IMR-90 (cell line): ENCODE results near the gene ACSL3. TPM values are rescaled to one million over a fixed set of nuclear protein-coding genes. Genes with fewer than 3 reads are reported as not detected.

Experiments used
- ATAC-seq: fragments of 200-7000 bp; cut with Tn5 transposase; 2 replicates; pipeline ENCODE4 v1.9.1; 2020; ENCODE audit warnings: low read depth, mild to moderate bottlenecking, moderate library complexity
- BruUV-seq: library from RNA; stranded (reverse); fragments of 400-500 nt; replicated peaks from 2 replicates; lab custom pipeline; 2021; lab: Mats Ljungman, UMichigan
- CTCF ChIA-PET: fragments of 300-600 bp; formaldehyde crosslinking; extraction: SDS; loops from one replicate; lab custom pipeline; 2021; ENCODE audit warnings: antibody characterized with exemption; lab: Yijun Ruan, JAX
- POLR2A ChIA-PET: fragments of 300-600 bp; sonication (Branson Sonifier 250); formaldehyde crosslinking; loops from one replicate; lab custom pipeline; 2022; ENCODE audit warnings: antibody characterized with exemption; ENCODE audit not compliant: unreplicated experiment; lab: Charles Lee
- DNase-seq: peaks from one replicate; pipeline ENCODE4 v3.0.0; 2013
- H2AFZ ChIP-seq: replicated peaks from 2 replicates; pipeline ENCODE3; 2013; ENCODE audit warnings: low read length, mild to moderate bottlenecking; ENCODE audit not compliant: poor library complexity
- H2AK5ac ChIP-seq: 2 replicates; pipeline ENCODE4 v1.6.1; 2013; ENCODE audit warnings: low read depth, low read length, inconsistent platforms
- H2AK9ac ChIP-seq: replicated peaks from 2 replicates; pipeline ENCODE3; 2013; ENCODE audit warnings: mild to moderate bottlenecking, low read depth, low read length, moderate library complexity; ENCODE audit not compliant: poor library complexity
- H2BK120ac ChIP-seq: 2 replicates; pipeline ENCODE4 v1.6.1; 2013; ENCODE audit warnings: low read depth, low read length, inconsistent platforms
- H2BK15ac ChIP-seq: 3 replicates; pipeline ENCODE4 v1.6.1; 2013; ENCODE audit warnings: low read depth, low read length, inconsistent platforms
- H2BK20ac ChIP-seq: 2 replicates; pipeline ENCODE4 v1.6.1; 2013; ENCODE audit warnings: low read depth, mild to moderate bottlenecking, inconsistent platforms, low read length, moderate library complexity
- H2BK5ac ChIP-seq: 2 replicates; pipeline ENCODE4 v1.6.1; 2013; ENCODE audit warnings: mild to moderate bottlenecking, low read depth, low read length, inconsistent platforms; ENCODE audit not compliant: poor library complexity, severe bottlenecking
- H3K14ac ChIP-seq: replicated peaks from 2 replicates; pipeline ENCODE4 v1.6.1; 2013; ENCODE audit warnings: low read depth, low read length, inconsistent platforms
- H3K18ac ChIP-seq: 2 replicates; pipeline ENCODE4 v1.6.1; 2013; ENCODE audit warnings: low read depth, low read length, control low read depth
- H3K23ac ChIP-seq: 2 replicates; pipeline ENCODE4 v1.6.1; 2013; ENCODE audit warnings: low read depth, low read length, inconsistent platforms
- H3K27ac ChIP-seq: 2 replicates; pipeline ENCODE4 v1.5.1; 2013; ENCODE audit warnings: mild to moderate bottlenecking, control low read depth, low read length; ENCODE audit not compliant: insufficient read depth
- H3K27me3 ChIP-seq: 2 replicates; pipeline ENCODE4 v1.6.1; 2013; ENCODE audit warnings: low read length; ENCODE audit not compliant: control insufficient read depth, insufficient read depth
- H3K36me3 ChIP-seq: 2 replicates; pipeline ENCODE4 v1.6.1; 2013; ENCODE audit warnings: low read length, mixed read lengths; ENCODE audit not compliant: control insufficient read depth, insufficient read depth
- H3K4ac ChIP-seq: 2 replicates; pipeline ENCODE4 v1.6.1; 2013; ENCODE audit warnings: low read depth, low read length, inconsistent platforms
- H3K4me1 ChIP-seq: 2 replicates; pipeline ENCODE4 v1.6.1; 2013; ENCODE audit warnings: low read length, mixed read lengths; ENCODE audit not compliant: control insufficient read depth, insufficient read depth
- H3K4me2 ChIP-seq: 2 replicates; pipeline ENCODE4 v1.6.1; 2013; ENCODE audit warnings: low read depth, mild to moderate bottlenecking, control low read depth, low read length, moderate library complexity
- H3K4me3 ChIP-seq: 2 replicates; pipeline ENCODE4 v1.5.1; 2013; ENCODE audit warnings: low read depth, mild to moderate bottlenecking, control low read depth, low read length, moderate library complexity; ENCODE audit not compliant: insufficient read depth
- H3K56ac ChIP-seq: 2 replicates; pipeline ENCODE4 v1.6.1; 2013; ENCODE audit warnings: low read length, inconsistent platforms; ENCODE audit not compliant: insufficient read depth; ENCODE audit errors: extremely low read depth
- H3K79me1 ChIP-seq, 2 experiments: 2 replicates each; pipeline ENCODE4 v1.6.1; 2013; ENCODE audit warnings: low read length in 2 of 2, inconsistent platforms in 1 of 2, low read depth in 1 of 2
- H3K9ac ChIP-seq: 2 replicates; pipeline ENCODE4 v1.6.1; 2013; ENCODE audit warnings: low read depth, low read length, control low read depth
- H3K9me1 ChIP-seq: 2 replicates; pipeline ENCODE4 v1.6.1; 2013; ENCODE audit warnings: low read length, inconsistent platforms; ENCODE audit not compliant: insufficient read depth
- H3K9me3 ChIP-seq: 2 replicates; pipeline ENCODE4 v1.6.1; 2013; ENCODE audit warnings: low read length; ENCODE audit not compliant: control insufficient read depth, insufficient read depth
- H4K20me1 ChIP-seq: 2 replicates; pipeline ENCODE4 v1.6.1; 2013; ENCODE audit warnings: low read length, inconsistent platforms; ENCODE audit not compliant: insufficient read depth
- H4K5ac ChIP-seq: 2 replicates; pipeline ENCODE4 v1.6.1; 2013; ENCODE audit warnings: mild to moderate bottlenecking, low read depth, low read length, control low read depth
- H4K8ac ChIP-seq, 2 experiments: 2 replicates each; pipeline ENCODE4 v1.6.1; 2013; ENCODE audit warnings: low read depth in 2 of 2, low read length in 2 of 2, control low read depth in 1 of 2, inconsistent platforms in 1 of 2
- H4K91ac ChIP-seq: 2 replicates; pipeline ENCODE4 v1.6.1; 2013; ENCODE audit warnings: low read depth, low read length, inconsistent platforms; ENCODE audit not compliant: insufficient read depth
- BHLHE40 ChIP-seq: fragments of 150-350 bp; IDR thresholded peaks from 2 replicates; pipeline ENCODE4 v1.6.1; 2016; ENCODE audit warnings: mild to moderate bottlenecking, low read depth, low read length
- CEBPB ChIP-seq: IDR thresholded peaks from 2 replicates; pipeline ENCODE4 v1.6.1; 2012; ENCODE audit warnings: low read depth, low read length, improper control_type of control experiment
- CHD1 ChIP-seq: IDR thresholded peaks from 2 replicates; pipeline ENCODE4 v1.6.1; 2012; ENCODE audit warnings: low read depth, low read length, improper control_type of control experiment
- FOS ChIP-seq: fragments of 150-350 bp; IDR thresholded peaks from 2 replicates; pipeline ENCODE4 v1.6.1; 2016; ENCODE audit warnings: low read depth, low read length
- MAFK ChIP-seq: IDR thresholded peaks from 2 replicates; pipeline ENCODE4 v1.6.1; 2012; ENCODE audit warnings: low read depth, low read length, improper control_type of control experiment
- MAZ ChIP-seq: IDR thresholded peaks from 2 replicates; pipeline ENCODE4 v1.6.1; 2012; ENCODE audit warnings: low read depth, mild to moderate bottlenecking, low read length, improper control_type of control experiment, moderate library complexity, borderline replicate concordance
- MXI1 ChIP-seq: IDR thresholded peaks from 2 replicates; pipeline ENCODE4 v1.6.1; 2012; ENCODE audit warnings: low read depth, mild to moderate bottlenecking, low read length, moderate library complexity, borderline replicate concordance
- NFE2L2 ChIP-seq: fragments of 150-350 bp; IDR thresholded peaks from 2 replicates; pipeline ENCODE4 v1.6.1; 2016; ENCODE audit warnings: low read depth, mild to moderate bottlenecking, low read length
- POLR2A ChIP-seq: IDR thresholded peaks from 2 replicates; pipeline ENCODE4 v1.6.1; 2012; ENCODE audit warnings: mild to moderate bottlenecking, low read depth, low read length
- RAD21 ChIP-seq: IDR thresholded peaks from 2 replicates; pipeline ENCODE4 v1.6.1; 2012; ENCODE audit warnings: low read length, improper control_type of control experiment
- RCOR1 ChIP-seq: IDR thresholded peaks from 2 replicates; pipeline ENCODE4 v1.6.1; 2012; ENCODE audit warnings: mild to moderate bottlenecking, low read length, improper control_type of control experiment; ENCODE audit not compliant: insufficient replicate concordance
- RFX5 ChIP-seq: IDR thresholded peaks from 2 replicates; pipeline ENCODE4 v1.8.0; 2012; ENCODE audit warnings: low read depth, mild to moderate bottlenecking, low read length, moderate library complexity
- SMC3 ChIP-seq: fragments of 150-350 bp; IDR thresholded peaks from 2 replicates; pipeline ENCODE4 v1.6.1; 2016; ENCODE audit warnings: low read depth, mild to moderate bottlenecking, antibody characterized with exemption, low read length, moderate library complexity
- WGBS, 2 experiments: methylation state at CpG; one replicate each; pipeline versions ENCODE4 v1.1.5 to v1.1.7; 2013; ENCODE audit warnings: missing lambda C conversion rate in 2 of 2; ENCODE audit not compliant: insufficient read length in 1 of 2; ENCODE audit errors: extremely low coverage in 2 of 2; 5-methylcytosine and 5-hydroxymethylcytosine counted together
- dilution Hi-C: fragments of 300-500 bp; cut with HindIII; formaldehyde crosslinking; loops from one replicate; pipeline ENCODE4 v1.14.3; 2018; ENCODE audit warnings: low sequenced_read_pairs; ENCODE audit not compliant: unreplicated experiment
- in situ Hi-C: fragments of 300-500 bp; cut with MboI; formaldehyde crosslinking; loops from 3 replicates; pipeline ENCODE4 v1.14.3; 2019; ENCODE audit warnings: low sequenced_read_pairs, inconsistent platforms, mixed read lengths
- intact Hi-C: fragments of 100-400 bp; cut with micrococcal nuclease; formaldehyde crosslinking; loops from 2 replicates; pipeline ENCODE4 v1.10.0; 2022
- polyA plus RNA-seq, 3 experiments: library from polyadenylated mRNA; depleted of rRNA; stranded (reverse); fragments of >200 nt; gene quantifications; 2 replicates each; pipeline ENCODE4 v1.2.3, GENCODE V29; 2012; ENCODE audit warnings: low replicate concordance in 1 of 3
- total RNA-seq: library from RNA; depleted of rRNA; stranded (reverse); fragments of >200 nt; gene quantifications from 2 replicates; pipeline ENCODE4 v1.2.3, GENCODE V29; 2012
- TF ChIP-seq, protein P1 (sequence below): fragments of 150-350 bp; IDR thresholded peaks from 2 replicates; pipeline ENCODE4 v1.6.1; 2016; ENCODE audit warnings: low read depth, mild to moderate bottlenecking, low read length, moderate library complexity, borderline replicate concordance
- TF ChIP-seq, protein P2 (sequence below): fragments of 150-350 bp; IDR thresholded peaks from 2 replicates; pipeline ENCODE4 v1.6.1; 2017; ENCODE audit warnings: mild to moderate bottlenecking, antibody characterized with exemption, low read length, low read depth
- TF ChIP-seq, protein P3 (sequence below): conservative IDR thresholded peaks from 2 replicates; pipeline ENCODE4 v1.5.1; 2012; ENCODE audit warnings: mild to moderate bottlenecking, low read depth, low read length, improper control_type of control experiment

The ACSL3 gene
- total and polyA plus RNA-seq, 2 of the 4 experiments (the other 2 are of a cell fraction) = 31.0 to 84.2 TPM

DNA sequence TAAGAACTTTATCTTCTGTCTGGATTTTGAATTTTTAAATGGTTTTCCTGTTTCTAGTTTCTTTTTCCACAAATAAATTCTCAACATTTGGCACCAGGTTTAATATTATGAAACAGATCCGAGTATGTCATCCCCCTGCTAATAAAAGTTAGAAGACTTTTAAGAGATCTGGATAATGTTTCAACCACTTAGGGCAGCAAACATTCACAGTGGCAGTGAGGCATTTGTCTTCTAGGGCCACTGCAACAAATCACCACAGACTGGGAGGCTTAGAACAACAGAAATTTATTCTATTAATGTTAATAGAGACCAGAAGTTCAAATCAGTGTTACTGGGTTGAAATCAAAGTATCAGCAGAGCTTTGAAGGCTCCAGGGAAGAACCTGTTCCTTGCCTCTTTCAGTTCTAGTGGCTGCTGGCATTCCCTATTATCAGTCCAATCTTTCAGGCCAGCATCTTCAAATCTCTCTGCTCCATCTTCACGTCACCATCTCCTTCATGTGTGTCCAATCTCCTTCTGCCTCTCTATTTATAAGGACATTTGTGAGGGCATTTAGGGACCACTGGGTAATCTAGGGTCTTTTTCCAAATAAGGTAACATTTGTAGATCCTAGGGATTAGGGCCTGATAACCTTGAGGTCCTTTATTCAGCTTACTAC lies 23.4 kb downstream of the ACSL3 start:
- Histone ChIP-seq H3K14ac (no peak overlapping the region), H4K20me1 (peaks cover 63% of the 10 kb centered on the region), H3K36me3 (peaks cover 2% of the 10 kb centered on the region; the same call in 1 of the 2 replicates), H3K4ac (no peak overlapping the region), H3K9ac (no peak overlapping the region; the same call in 1 of the 2 replicates), H2BK15ac (no peak overlapping the region), H3K23ac (peak overlapping the region; percentile 51; the same call in 1 of the 2 replicates), H3K79me1 (peaks cover 17 to 65% of the 10 kb centered on the region in 2 experiments), H2AK9ac (no peak overlapping the region), H3K27ac (no peak overlapping the region), H3K4me2 (no peak overlapping the region; the same call in 1 of the 2 replicates), H4K91ac (no peak overlapping the region), H3K27me3 (no peaks in the 10 kb centered on the region), H2AFZ (no peak overlapping the region), H3K56ac (no peak overlapping the region), H3K9me3 (no peaks in the 10 kb centered on the region), H4K5ac (no peak overlapping the region), H2BK120ac (no peak overlapping the region), H3K18ac (no peak overlapping the region), H2BK20ac (0 out of 2 replicates have a peak overlapping the region, but pooled peaks have one; percentile 11), H2BK5ac (no peak overlapping the region), H3K9me1 (peaks cover 3% of the 10 kb centered on the region), H3K4me3 (no peak overlapping the region), H4K8ac (no peak overlapping the region), H3K4me1 (peaks cover 11% of the 10 kb centered on the region), H2AK5ac (no peak overlapping the region)
- no TSS peak for BruUV-seq
- intact Hi-C loops (no loop called here), dilution Hi-C loops (no loop called here), in situ Hi-C loops (no loop called here)
- no peak for TF ChIP-seq CEBPB
- no peak for TF ChIP-seq MAFK
- no peak for TF ChIP-seq MXI1
- no peak for TF ChIP-seq RAD21
- TF ChIP-seq MAZ = no peak
- TF ChIP-seq, protein P1, sequence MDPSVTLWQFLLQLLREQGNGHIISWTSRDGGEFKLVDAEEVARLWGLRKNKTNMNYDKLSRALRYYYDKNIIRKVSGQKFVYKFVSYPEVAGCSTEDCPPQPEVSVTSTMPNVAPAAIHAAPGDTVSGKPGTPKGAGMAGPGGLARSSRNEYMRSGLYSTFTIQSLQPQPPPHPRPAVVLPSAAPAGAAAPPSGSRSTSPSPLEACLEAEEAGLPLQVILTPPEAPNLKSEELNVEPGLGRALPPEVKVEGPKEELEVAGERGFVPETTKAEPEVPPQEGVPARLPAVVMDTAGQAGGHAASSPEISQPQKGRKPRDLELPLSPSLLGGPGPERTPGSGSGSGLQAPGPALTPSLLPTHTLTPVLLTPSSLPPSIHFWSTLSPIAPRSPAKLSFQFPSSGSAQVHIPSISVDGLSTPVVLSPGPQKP = no peak
- no peak for TF ChIP-seq POLR2A
- TF ChIP-seq RFX5 = no peak
- TF ChIP-seq, protein P2, sequence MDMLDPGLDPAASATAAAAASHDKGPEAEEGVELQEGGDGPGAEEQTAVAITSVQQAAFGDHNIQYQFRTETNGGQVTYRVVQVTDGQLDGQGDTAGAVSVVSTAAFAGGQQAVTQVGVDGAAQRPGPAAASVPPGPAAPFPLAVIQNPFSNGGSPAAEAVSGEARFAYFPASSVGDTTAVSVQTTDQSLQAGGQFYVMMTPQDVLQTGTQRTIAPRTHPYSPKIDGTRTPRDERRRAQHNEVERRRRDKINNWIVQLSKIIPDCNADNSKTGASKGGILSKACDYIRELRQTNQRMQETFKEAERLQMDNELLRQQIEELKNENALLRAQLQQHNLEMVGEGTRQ = no peak
- TF ChIP-seq RCOR1 = no peak
- no peak for TF ChIP-seq FOS
- no peak for TF ChIP-seq SMC3
- no peak for TF ChIP-seq CHD1
- TF ChIP-seq BHLHE40 = no peak
- TF ChIP-seq, protein P3, sequence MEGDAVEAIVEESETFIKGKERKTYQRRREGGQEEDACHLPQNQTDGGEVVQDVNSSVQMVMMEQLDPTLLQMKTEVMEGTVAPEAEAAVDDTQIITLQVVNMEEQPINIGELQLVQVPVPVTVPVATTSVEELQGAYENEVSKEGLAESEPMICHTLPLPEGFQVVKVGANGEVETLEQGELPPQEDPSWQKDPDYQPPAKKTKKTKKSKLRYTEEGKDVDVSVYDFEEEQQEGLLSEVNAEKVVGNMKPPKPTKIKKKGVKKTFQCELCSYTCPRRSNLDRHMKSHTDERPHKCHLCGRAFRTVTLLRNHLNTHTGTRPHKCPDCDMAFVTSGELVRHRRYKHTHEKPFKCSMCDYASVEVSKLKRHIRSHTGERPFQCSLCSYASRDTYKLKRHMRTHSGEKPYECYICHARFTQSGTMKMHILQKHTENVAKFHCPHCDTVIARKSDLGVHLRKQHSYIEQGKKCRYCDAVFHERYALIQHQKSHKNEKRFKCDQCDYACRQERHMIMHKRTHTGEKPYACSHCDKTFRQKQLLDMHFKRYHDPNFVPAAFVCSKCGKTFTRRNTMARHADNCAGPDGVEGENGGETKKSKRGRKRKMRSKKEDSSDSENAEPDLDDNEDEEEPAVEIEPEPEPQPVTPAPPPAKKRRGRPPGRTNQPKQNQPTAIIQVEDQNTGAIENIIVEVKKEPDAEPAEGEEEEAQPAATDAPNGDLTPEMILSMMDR = no peak
- TF ChIP-seq NFE2L2 = no peak
- no peak for DNase-seq
- ATAC-seq = no peak
- no CpG with 5 or more reads among the region's 2 CpGs for WGBS, 2 experiments
- POLR2A ChIA-PET = no interaction called here
- CTCF ChIA-PET = no interaction called here
